Loucy (cell line): Measurements from ENCODE around the gene ADAMTSL2.

ENCODE experiments used
- EZH2phosphoT487 ChIP-seq: fragments of 200-600 bp; IDR thresholded peaks from 2 replicates; pipeline ENCODE4 v1.6.1; 2018; ENCODE audit warnings: antibody characterized with exemption, mild to moderate bottlenecking, moderate library complexity, borderline replicate concordance
- TF ChIP-seq, protein P1 (sequence below): fragments of 200-600 bp; sonication (generic); conservative IDR thresholded peaks from 2 replicates; pipeline ENCODE4 v1.5.1; 2014; ENCODE audit warnings: mild to moderate bottlenecking, antibody characterized with exemption, low read length

- TF ChIP-seq, protein P1, sequence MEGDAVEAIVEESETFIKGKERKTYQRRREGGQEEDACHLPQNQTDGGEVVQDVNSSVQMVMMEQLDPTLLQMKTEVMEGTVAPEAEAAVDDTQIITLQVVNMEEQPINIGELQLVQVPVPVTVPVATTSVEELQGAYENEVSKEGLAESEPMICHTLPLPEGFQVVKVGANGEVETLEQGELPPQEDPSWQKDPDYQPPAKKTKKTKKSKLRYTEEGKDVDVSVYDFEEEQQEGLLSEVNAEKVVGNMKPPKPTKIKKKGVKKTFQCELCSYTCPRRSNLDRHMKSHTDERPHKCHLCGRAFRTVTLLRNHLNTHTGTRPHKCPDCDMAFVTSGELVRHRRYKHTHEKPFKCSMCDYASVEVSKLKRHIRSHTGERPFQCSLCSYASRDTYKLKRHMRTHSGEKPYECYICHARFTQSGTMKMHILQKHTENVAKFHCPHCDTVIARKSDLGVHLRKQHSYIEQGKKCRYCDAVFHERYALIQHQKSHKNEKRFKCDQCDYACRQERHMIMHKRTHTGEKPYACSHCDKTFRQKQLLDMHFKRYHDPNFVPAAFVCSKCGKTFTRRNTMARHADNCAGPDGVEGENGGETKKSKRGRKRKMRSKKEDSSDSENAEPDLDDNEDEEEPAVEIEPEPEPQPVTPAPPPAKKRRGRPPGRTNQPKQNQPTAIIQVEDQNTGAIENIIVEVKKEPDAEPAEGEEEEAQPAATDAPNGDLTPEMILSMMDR, result no peak
- TF ChIP-seq EZH2phosphoT487, result no peak
Observed at GRCh38 chr9:133522073-133522910, 12.2 kb upstream of the ADAMTSL2 start.
